ENCODE results near the gene PTPRM.

Gene PTPRM

GRCh38 chr18:8416212-8417019, 849.3 kb downstream of the PTPRM start:
- ChIA-PET CTCF (interaction anchor here (2.6 kb wide), 1 partner anchor 27 kb away, joined by 12 read pairs; no protein-coding TSS in a partner anchor), POLR2A (no interaction called here)
- no peaks in the 10 kb centered on the region for H3K9me3 ChIP-seq (ENCODE audit: control insufficient read depth, insufficient read depth, low read depth, low read length)
- no peaks in the 10 kb centered on the region for H3K4me1 ChIP-seq (ENCODE audit: control insufficient read depth, insufficient read depth, low read length)
- H3K4me3 ChIP-seq (ENCODE audit: low read depth, low read length) = no peak overlapping the region
- H3K36me3 ChIP-seq (ENCODE audit: control insufficient read depth in 2 of 2, insufficient read depth in 1 of 2, low read length in 2 of 2) = no peaks in the 10 kb centered on the region
- TF ChIP-seq SCRT2 (tag by site-specific recombination; IDR thresholded peaks at IDR 0.05) (0 out of 2 replicates have a peak, but pooled peaks have one; percentile 18), ZNF792 (tag by site-specific recombination; IDR thresholded peaks at IDR 0.05) (no peak)
- H3K27ac ChIP-seq (ENCODE audit: extremely low read depth, low read depth, low read length) = no peak overlapping the region

- Histone ChIP-seq H3K27ac (ENCODE audit: extremely low read depth, low read depth, low read length) (no peak overlapping the region), H3K4me3 (ENCODE audit: low read depth, low read length) (no peak overlapping the region), H3K36me3 (ENCODE audit: control insufficient read depth in 2 of 2, insufficient read depth in 1 of 2, low read length in 2 of 2) (no peaks in the 10 kb centered on the region), H3K9me3 (ENCODE audit: control insufficient read depth, insufficient read depth, low read depth, low read length) (no peaks in the 10 kb centered on the region), H3K4me1 (ENCODE audit: control insufficient read depth, insufficient read depth, low read length) (peaks cover 7% of the 10 kb centered on the region)
- TF ChIP-seq SCRT1 (tag by site-specific recombination; IDR thresholded peaks at IDR 0.05; ENCODE audit: borderline replicate concordance) (0 out of 2 replicates have a peak, but pooled peaks have one; percentile 26), ZNF830 (tag by site-specific recombination; IDR thresholded peaks at IDR 0.05; ENCODE audit: low read depth) (no peak)
- CTCF ChIA-PET = no interaction called here
- POLR2A ChIA-PET = no interaction called here
Measured at GRCh38 chr18:8422391-8422790, 855.3 kb downstream of the PTPRM start.

DNA sequence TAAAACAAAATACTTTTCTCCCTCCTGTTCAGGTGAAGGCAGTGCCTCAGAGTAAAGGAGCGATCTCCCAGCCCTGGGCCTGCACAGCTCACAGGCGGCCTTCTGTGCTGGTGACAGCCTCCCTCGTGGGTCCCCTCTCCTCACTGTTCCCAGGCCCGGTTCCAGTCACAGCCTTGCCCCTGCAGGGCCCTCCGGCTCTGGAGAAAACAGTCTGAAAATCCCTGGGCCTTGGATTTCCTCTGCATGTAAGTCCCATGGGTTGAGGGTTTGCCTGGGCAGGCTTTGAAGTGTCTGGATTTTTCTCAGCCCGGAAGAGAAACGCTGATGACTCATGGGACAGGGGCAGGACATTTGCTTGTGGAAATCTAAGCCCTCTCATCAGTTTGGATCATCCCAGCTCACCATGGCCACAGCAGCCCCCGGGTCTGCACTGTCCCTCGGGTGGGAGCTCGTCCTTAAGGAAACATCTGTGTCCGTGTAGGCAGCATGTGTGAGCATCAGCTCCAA, 856.0 kb downstream of the PTPRM start:
- no peaks in the 10 kb centered on the region for H3K9me3 ChIP-seq (ENCODE audit: control insufficient read depth, insufficient read depth, low read depth, low read length)
- peaks cover 7% of the 10 kb centered on the region for H3K4me1 ChIP-seq (ENCODE audit: control insufficient read depth, insufficient read depth, low read length)
- CTCF ChIA-PET = interaction anchor here (0.5 kb wide), 1 partner anchor 358 kb away, joined by 3 read pairs; no protein-coding TSS in a partner anchor
- no peaks in the 10 kb centered on the region for H3K36me3 ChIP-seq (ENCODE audit: control insufficient read depth in 2 of 2, insufficient read depth in 1 of 2, low read length in 2 of 2)
- POLR2A ChIA-PET = no interaction called here
- H3K4me3 ChIP-seq (ENCODE audit: low read depth, low read length) = no peak overlapping the region
- no peak overlapping the region for H3K27ac ChIP-seq (ENCODE audit: extremely low read depth, low read depth, low read length)
- TF ChIP-seq, protein P1, sequence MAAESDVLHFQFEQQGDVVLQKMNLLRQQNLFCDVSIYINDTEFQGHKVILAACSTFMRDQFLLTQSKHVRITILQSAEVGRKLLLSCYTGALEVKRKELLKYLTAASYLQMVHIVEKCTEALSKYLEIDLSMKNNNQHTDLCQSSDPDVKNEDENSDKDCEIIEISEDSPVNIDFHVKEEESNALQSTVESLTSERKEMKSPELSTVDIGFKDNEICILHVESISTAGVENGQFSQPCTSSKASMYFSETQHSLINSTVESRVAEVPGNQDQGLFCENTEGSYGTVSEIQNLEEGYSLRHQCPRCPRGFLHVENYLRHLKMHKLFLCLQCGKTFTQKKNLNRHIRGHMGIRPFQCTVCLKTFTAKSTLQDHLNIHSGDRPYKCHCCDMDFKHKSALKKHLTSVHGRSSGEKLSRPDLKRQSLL (tag by site-specific recombination; IDR thresholded peaks at IDR 0.05) = no peak
- TF ChIP-seq ZNF311 (tag by site-specific recombination; IDR thresholded peaks at IDR 0.05; ENCODE audit: borderline replicate concordance) = no peak
- no peak for TF ChIP-seq ZNF37A (tag by site-specific recombination; IDR thresholded peaks at IDR 0.05)
- no peak for TF ChIP-seq ZNF707 (tag by site-specific recombination; IDR thresholded peaks at IDR 0.05)
- no peak for TF ChIP-seq ZNF10 (tag by site-specific recombination; IDR thresholded peaks at IDR 0.05)
- TF ChIP-seq ZNF132 (tag by site-specific recombination; IDR thresholded peaks at IDR 0.05; ENCODE audit: borderline replicate concordance) = no peak
- TF ChIP-seq ZNF202 (tag by site-specific recombination; IDR thresholded peaks at IDR 0.05; ENCODE audit: borderline replicate concordance) = no peak
- no peak for TF ChIP-seq ZNF501 (tag by site-specific recombination; IDR thresholded peaks at IDR 0.05)
- no peak for TF ChIP-seq ZNF416 (tag by site-specific recombination; IDR thresholded peaks at IDR 0.05)
- TF ChIP-seq ZNF692 (tag by site-specific recombination; IDR thresholded peaks at IDR 0.05) = no peak
- TF ChIP-seq OVOL3 (tag by site-specific recombination; IDR thresholded peaks at IDR 0.05) = no peak
- TF ChIP-seq, protein P2, sequence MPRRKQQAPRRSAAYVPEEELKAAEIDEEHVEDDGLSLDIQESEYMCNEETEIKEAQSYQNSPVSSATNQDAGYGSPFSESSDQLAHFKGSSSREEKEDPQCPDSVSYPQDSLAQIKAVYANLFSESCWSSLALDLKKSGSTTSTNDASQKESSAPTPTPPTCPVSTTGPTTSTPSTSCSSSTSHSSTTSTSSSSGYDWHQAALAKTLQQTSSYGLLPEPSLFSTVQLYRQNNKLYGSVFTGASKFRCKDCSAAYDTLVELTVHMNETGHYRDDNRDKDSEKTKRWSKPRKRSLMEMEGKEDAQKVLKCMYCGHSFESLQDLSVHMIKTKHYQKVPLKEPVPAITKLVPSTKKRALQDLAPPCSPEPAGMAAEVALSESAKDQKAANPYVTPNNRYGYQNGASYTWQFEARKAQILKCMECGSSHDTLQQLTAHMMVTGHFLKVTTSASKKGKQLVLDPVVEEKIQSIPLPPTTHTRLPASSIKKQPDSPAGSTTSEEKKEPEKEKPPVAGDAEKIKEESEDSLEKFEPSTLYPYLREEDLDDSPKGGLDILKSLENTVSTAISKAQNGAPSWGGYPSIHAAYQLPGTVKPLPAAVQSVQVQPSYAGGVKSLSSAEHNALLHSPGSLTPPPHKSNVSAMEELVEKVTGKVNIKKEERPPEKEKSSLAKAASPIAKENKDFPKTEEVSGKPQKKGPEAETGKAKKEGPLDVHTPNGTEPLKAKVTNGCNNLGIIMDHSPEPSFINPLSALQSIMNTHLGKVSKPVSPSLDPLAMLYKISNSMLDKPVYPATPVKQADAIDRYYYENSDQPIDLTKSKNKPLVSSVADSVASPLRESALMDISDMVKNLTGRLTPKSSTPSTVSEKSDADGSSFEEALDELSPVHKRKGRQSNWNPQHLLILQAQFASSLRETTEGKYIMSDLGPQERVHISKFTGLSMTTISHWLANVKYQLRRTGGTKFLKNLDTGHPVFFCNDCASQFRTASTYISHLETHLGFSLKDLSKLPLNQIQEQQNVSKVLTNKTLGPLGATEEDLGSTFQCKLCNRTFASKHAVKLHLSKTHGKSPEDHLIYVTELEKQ (tag by site-specific recombination; IDR thresholded peaks at IDR 0.05; ENCODE audit: borderline replicate concordance) = no peak
- no peak for TF ChIP-seq ZSCAN18 (tag by site-specific recombination; IDR thresholded peaks at IDR 0.05)
- TF ChIP-seq PRDM10 (tag by site-specific recombination; IDR thresholded peaks at IDR 0.05) = no peak

Measured in HEK293 (cell line).